Mammary epithelial cell (primary cell): ENCODE results near the gene SUFU.
"Not testable (repeated sequence)": the region's sequence is repeated elsewhere in the genome, so short reads cannot be mapped to it uniquely, and the experiment has no call there.

Experiments used
- CTCF ChIP-seq, 2 donors: IDR thresholded peaks in 1 of 2; conservative IDR thresholded peaks in 1 of 2; 2 replicates each; pipeline ENCODE4 v1.5.1; 2011 to 2012; ENCODE audit warnings: inconsistent platforms in 2 of 2, low read length in 2 of 2, mild to moderate bottlenecking in 2 of 2, control low read depth in 1 of 2, low read depth in 1 of 2; ENCODE audit not compliant: insufficient read depth in 1 of 2; ENCODE audit errors: extremely low read depth in 1 of 2
- EZH2 ChIP-seq: IDR thresholded peaks from 2 replicates; pipeline ENCODE4 v1.6.1; 2012; ENCODE audit warnings: low read length, inconsistent platforms, borderline replicate concordance

- not testable (repeated sequence) for TF ChIP-seq CTCF (conservative IDR thresholded peaks at IDR 0.05 in 1 of 2, IDR thresholded peaks at IDR 0.05 in 1 of 2; ENCODE audit: extremely low read depth in 1 of 2, insufficient read depth in 1 of 2, low read depth in 1 of 2, low read length in 2 of 2); EZH2
Measured at GRCh38 chr10:102667411-102667810, 163.6 kb downstream of the SUFU start.
